Measurements from ENCODE around the gene TBCD.
"Not testable (repeated sequence)": the region's sequence is repeated elsewhere in the genome, so short reads cannot be mapped to it uniquely, and the experiment has no call there.

The TBCD gene

DNA sequence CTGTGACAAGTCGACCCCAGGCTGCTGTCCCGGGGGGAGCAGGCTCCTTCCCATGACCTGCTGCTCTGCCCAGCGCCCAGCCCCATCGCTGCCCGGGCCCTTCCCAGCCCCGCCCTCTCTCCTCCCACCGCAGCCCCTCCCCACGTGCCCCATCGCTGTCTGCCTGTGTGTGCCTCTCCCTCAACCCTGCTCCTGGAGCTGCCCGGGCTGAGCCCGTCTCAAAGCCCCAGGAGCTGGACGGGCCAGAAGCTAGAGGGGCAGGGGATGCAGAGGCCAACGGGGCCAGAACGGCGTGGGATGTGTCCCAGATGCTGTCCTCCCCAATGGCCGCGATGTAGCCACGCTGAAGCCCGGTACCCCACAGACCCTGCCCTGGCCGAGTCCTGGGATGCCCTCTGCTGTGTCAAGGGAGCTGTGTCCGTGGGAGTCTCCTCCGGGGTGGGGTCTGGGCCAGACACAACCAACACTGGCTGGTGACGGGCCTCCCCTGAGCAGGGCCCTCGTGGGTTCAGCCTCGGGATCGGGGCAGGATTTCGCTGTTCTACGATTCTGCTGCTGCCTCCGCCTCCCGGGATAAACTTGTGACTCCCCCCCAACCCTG lies 206.2 kb downstream of the TBCD start:
- DNase-seq (ENCODE audit: low read depth): no peak

DNA sequence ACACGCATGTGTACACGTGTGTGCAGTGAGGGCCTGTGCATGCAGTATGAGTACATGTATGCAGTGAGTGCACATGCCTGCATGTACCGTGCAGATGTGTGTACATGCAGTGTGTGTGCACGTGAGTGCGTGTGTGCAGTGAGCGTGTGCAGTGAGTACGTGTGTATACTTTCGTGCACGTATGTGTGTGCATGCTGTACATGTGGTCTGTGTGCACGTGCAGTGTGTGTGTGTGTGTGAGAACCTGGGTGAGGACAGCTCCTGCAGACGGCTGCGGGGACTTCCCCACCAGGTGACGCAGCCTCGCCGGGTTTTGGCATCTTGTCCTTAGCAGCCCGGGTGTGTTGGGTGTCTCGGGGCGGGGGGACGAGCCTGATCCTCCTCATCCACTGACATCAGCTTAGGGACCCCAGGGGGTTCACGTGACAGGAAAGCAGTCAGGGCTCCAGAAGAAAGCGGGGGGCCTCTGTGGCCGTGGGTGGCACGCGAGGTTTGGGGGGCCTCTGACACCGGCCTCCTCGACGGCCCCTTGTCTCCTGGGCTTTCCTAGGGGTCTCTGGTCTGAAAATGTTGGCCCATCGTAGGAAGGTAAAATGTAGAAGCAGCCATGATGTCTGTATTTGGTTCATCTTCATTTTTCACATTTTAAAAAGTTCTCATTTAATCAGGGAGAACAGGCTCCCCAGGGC lies 207.5 kb downstream of the TBCD start:
- DNase-seq (ENCODE audit: low read depth): no peak

DNA sequence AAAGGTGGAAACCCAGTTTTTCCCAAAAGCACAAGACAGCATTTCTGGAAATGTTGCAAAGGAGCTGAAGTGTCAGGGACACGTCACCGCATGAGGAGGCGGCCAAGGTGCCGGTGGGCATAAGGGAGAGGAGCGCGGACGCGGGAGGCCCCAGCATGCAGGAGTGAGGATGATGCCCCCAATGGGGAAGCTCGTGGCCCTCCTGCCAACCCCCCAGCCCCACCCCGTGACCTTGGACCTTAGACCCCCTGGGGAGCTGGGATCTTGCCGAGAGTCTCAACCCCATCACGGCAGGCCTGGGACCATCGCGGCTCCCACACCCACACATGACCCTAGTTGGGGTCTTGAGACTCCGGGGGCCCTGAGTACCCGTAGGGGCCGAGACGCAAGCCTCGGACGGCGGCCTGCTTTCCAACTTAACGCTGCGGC lies 208.1 kb downstream of the TBCD start:
- DNase-seq (ENCODE audit: low read depth): no peak

DNA sequence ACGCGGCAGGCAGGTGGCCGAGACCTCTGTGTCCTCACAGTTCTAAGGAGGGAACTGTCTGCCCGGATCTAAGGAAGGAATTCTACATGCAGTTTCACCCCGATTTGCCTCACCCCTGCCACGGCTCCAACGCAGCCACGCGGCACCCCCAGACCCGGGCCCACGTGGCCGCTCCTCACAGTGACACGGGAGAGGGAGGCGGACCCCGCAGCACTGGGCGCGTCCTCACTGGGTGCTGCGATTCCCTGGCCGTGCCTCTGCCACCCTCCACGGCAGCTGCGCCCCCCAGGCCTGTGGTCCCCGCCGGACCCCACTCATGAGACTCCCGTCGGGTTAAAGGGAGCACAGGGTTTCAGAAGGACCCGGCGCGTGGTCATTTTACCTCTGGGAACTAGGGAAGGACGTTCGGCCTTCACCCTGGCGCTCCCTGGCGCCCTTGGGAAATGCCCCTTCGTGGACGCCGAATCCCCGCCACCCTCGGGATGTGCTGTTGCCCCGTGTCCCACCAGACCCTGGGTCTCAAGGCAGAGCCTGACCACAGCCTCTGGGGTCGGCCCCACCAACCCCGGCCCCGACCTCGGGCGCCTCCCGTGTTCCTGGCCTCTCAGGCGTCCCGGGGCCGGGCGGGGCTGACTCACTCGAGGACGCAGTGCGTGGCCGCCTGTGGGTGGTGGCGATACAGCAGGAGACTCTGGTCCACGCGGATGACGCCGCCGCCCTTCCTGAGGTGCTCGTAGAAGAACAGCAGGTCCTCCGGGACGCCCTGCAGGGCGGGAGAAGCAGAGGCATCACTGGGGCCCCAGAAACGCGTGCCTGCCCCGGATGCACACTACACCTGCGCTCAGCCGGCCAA lies 208.8 kb downstream of the TBCD start:
- DNase-seq (ENCODE audit: low read depth): no peak

DNA sequence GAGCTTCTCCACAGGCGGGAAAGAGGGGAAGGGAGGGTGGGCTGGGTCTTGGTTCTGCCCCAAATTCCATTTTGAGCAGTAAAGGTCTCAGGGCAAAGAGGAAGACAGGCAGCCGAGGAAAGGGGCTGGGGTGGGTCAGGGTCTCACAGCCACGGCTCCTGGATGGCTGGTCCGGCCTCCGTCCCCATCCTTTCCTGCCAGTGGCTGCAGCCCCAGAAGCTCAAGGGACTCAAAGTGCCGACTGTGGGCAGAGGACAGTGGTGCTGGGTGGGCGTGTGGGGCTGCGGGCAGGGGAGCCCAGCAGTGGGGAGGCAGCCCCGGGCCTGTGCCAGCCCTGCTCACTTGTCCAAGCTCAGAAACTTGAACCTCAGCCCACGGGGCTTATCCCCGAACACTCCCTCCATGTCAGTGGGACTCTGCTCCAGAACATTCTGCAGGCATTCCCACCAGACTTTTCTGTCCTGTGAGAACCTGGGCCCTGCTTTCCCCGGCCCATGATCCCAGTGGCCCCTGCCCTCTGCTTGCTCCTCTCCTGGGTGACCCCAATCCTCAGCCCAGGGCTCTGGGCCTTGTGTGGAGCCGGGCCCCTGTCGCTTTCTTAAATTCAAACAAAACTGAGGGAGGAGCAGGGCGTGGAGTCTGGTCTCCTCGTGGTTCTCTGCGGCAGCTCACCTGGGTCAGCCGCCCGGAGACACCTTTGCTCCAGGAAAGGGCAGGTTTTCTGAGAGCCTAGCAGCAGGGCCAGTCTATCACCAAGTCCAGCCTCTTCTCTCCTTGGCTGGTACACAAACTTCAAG lies 209.7 kb downstream of the TBCD start:
- DNase-seq (ENCODE audit: low read depth): no peak

DNA sequence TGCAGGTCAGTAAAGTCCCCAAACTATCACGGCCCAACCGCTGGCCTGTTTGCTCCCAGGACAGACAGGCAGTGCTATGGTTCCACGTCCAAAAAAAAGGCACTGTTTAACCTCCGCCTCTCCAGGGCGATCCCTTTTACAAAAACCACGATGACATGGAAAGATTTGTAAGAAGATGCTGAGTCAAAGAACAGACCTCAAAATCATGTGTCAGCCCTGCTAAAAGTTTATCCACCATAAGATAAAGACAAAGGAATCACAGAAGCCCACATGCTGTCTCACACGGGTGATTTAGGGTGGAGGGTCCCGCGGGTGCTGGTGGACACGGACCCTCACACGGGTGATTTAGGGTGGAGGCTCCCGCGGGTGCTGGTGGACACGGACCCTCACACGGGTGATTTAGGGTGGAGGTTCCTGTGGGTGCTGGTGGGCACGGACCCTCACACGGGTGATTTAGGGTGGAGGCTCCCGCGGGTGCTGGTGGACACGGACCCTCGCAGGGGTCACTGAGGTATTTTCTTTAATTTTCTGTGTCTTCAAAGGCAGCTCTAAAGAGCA lies 210.4 kb downstream of the TBCD start:
- DNase-seq (ENCODE audit: low read depth): no peak

DNA sequence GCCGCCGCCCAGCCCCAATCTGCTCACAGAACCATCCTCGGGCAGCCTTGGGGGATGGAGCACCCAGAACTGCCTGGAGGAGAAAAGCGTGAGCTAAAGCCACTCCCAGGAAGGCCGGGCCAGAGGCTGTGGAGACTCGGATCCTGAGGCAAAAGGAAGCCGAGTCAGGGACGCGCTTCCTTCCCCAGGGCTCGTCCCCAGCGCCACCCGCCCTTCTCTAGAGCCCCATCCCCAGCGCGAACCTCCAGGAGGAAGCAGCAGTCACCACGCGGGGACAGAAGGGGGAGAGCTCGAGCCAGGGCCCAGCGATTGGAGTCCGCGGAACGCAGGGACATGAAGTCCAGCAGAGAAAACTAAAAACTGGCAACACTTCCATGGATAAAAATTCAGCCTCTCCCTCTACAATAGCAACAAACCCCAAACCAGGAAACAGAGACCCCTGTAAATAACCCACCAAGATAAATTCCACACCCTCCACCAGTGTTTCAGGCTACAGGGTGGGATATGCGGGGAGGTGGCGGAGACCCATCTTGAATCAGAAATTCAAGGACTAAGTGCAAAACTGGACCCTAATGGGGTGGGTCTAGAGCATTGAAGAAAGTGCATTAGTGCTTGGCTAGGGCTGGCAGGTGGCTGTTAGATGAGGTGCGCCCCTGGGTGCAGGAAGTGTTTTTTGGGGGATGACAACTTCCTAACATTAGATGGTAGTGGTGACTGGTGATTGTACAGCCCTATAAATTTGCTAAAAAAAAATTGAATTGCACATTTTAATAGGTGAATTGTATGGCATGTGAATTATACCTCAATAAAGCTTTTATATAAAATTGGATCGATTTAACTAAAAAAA lies 211.5 kb downstream of the TBCD start:
- no peak for DNase-seq (ENCODE audit: low read depth)

DNA sequence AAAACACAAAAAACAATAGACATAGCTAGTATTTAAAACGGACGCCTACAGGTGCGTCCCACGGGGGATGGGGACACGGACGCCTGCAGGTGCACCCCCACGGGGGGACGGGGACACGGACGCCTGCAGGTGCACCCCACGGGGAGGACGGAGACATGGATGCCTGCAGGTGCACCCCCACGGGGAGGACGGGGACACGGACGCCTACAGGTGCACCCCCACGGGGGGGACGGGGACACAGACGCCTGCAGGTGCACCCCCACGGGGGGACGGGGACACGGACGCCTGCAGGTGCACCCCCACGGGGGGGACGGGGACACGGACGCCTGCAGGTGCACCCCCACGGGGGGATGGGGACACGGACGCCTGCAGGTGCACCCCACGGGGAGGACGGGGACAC lies 212.6 kb downstream of the TBCD start:
- not testable (repeated sequence) for DNase-seq (ENCODE audit: low read depth)

DNA sequence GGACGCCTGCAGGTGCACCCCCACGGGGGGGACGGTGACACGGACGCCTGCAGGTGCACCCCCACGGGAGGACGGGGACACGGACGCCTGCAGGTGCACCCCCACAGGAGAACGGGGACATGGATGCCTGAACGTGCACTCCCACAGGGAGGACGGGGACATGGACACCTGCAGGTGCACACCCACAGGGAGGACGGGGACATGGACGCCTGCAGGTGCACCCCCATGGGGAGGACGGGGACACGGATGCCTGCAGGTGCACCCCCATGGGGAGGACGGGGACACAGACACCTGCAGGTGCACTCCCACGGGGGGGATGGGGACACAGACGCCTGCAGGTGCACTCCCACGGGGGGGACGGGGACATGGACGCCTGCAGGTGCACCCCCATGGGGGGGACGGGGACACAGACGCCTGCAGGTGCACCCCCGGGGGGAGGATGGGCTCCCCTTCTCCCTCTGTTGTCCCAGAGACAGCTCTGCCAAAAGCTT lies 213.0 kb downstream of the TBCD start:
- no peak for DNase-seq (ENCODE audit: low read depth)

DNA sequence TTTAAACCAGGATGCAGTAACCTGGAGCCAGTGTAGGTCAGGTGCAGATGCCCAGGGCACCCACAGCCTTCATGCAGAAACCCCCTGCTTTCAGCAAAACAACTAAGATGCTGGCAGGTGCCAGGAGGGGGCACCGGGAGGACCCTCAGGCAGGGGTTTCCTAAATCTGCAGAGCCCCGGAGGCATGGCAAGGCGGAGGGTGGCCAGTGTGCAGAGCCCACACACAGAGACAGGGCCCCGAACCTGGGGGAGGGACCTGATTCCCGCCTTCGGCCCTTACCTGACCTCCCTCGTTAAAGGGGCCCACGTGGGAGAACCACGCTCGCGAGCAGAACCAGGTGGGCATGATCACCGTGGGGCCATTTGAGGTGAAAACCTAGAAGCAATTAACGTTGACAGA lies 213.5 kb downstream of the TBCD start:
- DNase-seq (ENCODE audit: low read depth): no peak

DNA sequence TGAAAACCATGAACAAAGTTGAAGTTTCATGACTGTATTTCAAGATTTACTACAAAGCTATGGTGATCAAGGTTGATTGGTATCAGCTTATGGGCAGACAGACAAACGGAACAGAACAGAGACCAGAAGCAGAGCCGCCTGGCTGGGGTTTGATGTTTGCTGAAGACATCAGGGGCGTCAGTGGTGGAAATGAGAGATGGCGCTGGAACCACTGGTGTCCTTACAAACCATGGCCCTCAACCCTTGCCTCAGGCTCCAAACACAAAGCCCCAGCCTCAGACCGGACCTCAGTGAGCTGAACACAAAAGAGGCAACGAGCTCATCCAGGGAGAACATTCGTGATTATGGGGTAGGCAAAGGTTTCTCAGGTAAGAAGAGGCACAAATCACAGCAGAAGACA lies 214.6 kb downstream of the TBCD start:
- no peak for DNase-seq (ENCODE audit: low read depth)

DNA sequence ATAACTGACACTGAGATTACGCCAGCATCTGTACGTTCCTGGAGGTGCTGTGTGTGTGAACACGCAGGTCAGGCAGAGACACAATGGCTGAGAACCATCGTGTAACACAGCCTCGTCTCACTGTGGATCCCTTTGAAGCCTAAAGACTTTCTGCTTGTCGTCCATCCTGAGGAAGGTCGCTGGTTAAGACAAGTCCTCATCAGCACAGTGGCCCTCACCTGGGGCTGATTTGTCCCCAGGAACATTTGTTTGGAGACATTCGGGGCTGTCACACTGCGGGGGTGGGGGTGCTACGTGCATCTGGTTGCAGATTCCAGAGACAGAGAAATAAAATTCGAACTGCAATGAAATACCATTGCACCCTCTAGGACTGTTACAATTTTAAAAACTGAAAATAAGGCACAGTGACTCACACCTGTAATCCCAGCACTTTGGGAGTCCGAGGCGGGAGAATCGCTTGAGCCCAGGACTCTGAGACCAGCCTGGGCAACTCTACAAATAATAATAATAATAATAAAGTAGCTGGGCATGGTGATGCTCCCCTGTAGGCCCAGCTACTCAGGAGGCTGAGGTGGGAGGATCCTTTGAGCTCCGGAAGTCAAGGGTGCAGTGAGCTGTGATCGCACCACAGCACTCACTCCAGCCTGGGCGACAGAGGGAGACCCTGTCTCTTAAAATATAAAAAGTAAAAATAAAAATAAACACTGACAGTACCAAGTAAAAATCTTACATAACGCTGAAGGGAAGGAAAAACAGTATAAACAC lies 215.6 kb downstream of the TBCD start:
- no peak for DNase-seq (ENCODE audit: low read depth)

DNA sequence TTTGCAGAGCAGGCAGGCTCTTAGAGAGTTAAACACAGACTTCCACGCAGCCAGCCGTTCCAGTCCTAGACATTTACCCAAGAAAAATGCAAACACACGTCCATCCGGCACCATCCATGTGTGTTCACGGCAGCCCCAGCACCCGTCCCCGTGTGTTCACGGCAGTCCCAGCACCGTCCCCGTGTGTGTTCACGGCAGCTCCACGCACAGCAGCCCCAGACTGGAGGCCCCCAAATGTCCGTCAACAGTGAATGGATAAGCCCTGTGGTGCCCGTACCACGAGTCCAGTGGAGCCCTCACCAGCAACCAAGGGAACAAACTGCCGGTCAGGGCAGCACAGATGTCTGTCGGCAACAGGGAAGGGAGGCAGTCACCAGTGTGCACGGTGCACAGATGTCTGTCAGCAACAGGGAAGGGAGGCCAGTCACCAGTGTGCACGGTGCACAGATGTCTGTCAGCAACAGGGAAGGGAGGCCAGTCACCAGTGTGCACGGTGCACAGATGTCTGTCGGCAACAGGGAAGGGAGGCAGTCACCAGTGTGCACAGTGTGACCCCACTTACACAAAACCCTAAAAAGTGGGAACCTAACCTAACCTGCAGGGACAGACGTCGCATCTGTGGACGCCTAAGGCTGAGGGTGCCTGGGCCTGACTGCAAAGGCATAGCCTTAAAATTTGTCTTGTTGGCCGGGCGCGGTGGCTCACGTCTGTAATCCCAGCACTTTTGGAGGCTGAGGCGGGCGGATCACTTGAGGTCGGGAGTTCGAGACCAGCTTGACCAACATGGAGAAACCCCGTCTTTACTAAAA lies 216.4 kb downstream of the TBCD start:
- not testable (repeated sequence) for DNase-seq (ENCODE audit: low read depth)

DNA sequence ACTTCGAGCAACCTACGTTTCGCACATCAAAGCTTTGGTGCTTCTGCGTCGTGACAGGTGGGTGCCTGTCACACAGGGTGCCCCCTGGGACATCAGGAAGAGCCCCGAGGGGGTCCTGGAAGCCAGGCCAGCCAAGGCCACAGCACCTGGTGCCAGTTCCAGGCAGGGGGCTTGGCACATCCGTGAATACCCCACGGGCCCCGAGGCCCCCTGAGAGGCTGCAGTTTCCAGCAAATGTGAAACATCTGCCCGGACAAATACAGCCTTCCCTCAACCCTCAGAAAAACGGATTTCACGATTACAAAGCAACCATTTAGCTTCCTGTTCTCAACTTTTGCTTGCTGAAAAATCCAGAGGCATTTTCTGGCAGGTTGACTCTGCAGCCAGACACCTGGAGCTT lies 218.2 kb downstream of the TBCD start:
- DNase-seq (ENCODE audit: low read depth): no peak

DNA sequence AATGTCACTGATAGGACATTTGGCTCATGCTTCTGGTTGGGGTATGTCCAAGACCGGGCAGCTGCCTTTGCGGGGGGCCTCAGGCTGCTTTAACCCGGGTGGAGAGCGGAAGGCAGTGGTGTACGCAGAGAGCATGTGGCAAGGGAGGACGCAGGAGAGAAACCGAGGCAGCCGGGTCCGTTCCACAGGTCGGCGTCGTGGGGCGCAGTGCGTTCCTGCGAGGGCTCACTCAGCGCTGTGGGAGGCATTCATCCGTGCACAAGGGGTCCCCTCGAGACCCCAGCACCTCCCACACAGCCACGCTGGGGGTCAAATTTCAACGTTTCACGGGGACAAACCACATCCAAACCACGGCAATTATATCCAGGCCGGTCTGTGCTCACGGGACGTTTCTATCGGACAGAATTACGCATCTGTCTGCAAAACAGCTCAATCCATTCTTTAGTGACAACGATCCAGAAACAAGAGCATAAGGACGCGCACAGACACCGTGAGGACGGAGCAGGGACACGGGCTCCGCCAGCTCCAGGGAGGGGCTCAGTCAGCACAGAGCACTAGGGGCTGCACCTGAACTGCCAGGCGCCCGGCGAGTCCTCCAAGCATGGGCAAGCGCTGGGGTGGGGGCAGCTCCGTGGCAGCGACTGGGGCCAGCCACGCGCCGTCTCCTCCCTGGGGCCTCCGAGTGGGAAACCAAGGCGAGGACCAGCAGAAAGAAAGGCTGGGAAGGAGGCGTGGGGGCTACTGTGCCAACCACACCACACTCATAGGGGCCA lies 219.1 kb downstream of the TBCD start:
- DNase-seq (ENCODE audit: low read depth): no peak

DNA sequence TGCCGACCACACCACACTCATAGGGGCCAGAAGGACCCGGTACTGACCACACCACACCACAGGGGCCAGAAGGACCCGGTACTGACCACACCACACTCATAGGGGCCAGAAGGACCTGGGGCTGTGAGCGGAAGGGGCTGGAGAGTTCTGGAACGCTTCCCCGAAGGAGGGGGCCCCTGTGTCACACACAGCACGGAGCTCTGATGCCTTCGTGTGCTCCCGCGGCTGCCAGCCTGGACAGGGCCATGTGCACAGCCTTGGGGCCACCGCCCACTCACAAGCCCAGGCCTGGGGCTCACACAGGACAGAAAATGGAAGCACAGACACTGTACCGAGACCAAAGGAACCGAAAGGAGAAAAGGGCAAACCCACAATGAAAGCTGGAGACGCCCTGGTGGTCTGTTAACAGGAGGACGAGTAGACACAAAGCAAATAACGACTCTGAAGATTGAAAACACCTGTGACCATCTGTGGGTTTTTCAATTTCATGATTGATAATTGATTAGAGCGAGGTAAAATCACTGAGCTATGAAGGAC lies 221.0 kb downstream of the TBCD start:
- DNase-seq (ENCODE audit: low read depth): no peak

DNA sequence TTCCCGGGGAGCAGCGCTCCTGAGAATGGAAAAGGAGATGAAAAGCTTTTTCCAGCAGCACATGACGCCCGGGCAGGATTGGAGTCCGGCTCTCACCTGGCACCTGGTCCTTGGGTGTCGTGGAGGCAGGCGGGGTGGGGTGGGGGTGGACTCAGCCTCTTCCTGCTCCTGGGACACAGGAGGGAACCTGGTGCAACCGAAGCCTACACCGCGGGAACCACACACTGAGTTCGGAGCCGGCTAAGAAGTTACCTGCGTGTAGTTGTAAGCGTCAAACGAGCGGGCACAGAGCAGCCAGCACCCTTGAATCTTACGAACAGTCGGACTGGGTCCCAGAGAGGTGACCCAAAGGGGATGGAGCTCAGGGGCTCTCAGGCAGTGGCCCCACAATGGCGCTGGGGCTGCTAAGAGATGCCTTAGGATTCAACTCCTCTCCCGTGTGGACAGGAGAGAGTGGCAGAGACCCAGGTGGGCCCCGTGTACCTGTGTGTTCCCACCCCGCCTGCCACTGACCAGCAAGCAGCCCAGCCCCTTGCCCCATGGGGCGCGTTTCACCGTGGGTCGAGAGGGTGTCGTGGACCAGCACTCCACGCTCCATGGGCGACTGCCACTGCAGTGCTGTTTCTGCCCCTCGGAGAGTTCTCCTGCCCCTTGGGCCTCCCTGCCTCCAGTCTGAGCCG lies 221.7 kb downstream of the TBCD start:
- no peak for DNase-seq (ENCODE audit: low read depth)

All from stimulated activated CD8-positive, alpha-beta memory T cell treated with anti-CD3 and anti-CD28 coated beads, Interleukin-15, amount 100 ng/mL, for 1 hour (primary cell).